ENCODE data around the gene KLF4. TPM values are rescaled to one million over a fixed set of nuclear protein-coding genes. Genes with fewer than 3 reads are reported as not detected.

The KLF4 gene
- total RNA-seq, 1 donor from 2014 or later = 444 TPM

GRCh38 chr9:107466826-107467225, 22.7 kb downstream of the KLF4 start:
- no peak overlapping the region for H3K4me3 ChIP-seq
- no peak for DNase-seq (ENCODE audit: low spot score in 2 of 2)
- no peaks in the 10 kb centered on the region for H3K9me3 ChIP-seq
- H3K27me3 ChIP-seq = peaks cover 4% of the 10 kb centered on the region
- H3K4me1 ChIP-seq = no peaks in the 10 kb centered on the region
- intact Hi-C loops (cut with DNase I) = loop anchor here (10.0 kb wide), 2 partner anchors 808 to 948 kb away; no protein-coding TSS in a partner anchor
- H3K27ac ChIP-seq = no peak overlapping the region
- no peak for TF ChIP-seq CTCF (IDR thresholded peaks at IDR 0.05)
- no peaks in the 10 kb centered on the region for H3K36me3 ChIP-seq

GRCh38 chr9:107465467-107466451, 23.8 kb downstream of the KLF4 start:
- no peaks in the 10 kb centered on the region for H3K36me3 ChIP-seq
- peak in 1 of 2 donors; percentile 84 for DNase-seq (ENCODE audit: low spot score in 2 of 2)
- H3K9me3 ChIP-seq = no peaks in the 10 kb centered on the region
- intact Hi-C loops (cut with DNase I) = loop anchor here (1.0 to 10.0 kb wide), 4 partner anchors 809 to 1296 kb away; no protein-coding TSS in a partner anchor
- peak; percentile 92 to 95 (median 92) for TF ChIP-seq CTCF (IDR thresholded peaks at IDR 0.05)
- H3K4me3 ChIP-seq = peak overlapping the region; percentile 64 to 68
- H3K27ac ChIP-seq = no peak overlapping the region
- H3K27me3 ChIP-seq = peaks cover 6% of the 10 kb centered on the region
- no peaks in the 10 kb centered on the region for H3K4me1 ChIP-seq

- TF ChIP-seq CTCF (IDR thresholded peaks at IDR 0.05) = no peak
- H3K4me3 ChIP-seq = no peak overlapping the region
- H3K4me1 ChIP-seq = no peaks in the 10 kb centered on the region
- H3K9me3 ChIP-seq = no peaks in the 10 kb centered on the region
- no peaks in the 10 kb centered on the region for H3K36me3 ChIP-seq
- no peak for DNase-seq (ENCODE audit: low spot score in 2 of 2)
- H3K27me3 ChIP-seq = peaks cover 6% of the 10 kb centered on the region
- no peak overlapping the region for H3K27ac ChIP-seq
- intact Hi-C loops (cut with DNase I) = loop anchor here (10.0 kb wide), 2 partner anchors 810 to 950 kb away; no protein-coding TSS in a partner anchor
Measured at GRCh38 chr9:107464516-107464915, 25.1 kb downstream of the KLF4 start.

GRCh38 chr9:107462691-107463090, 26.9 kb downstream of the KLF4 start:
- no peak for TF ChIP-seq CTCF (IDR thresholded peaks at IDR 0.05)

GRCh38 chr9:107460153-107461023, 29.2 kb downstream of the KLF4 start:
- TF ChIP-seq CTCF (IDR thresholded peaks at IDR 0.05) = no peak
- no peak overlapping the region for H3K4me3 ChIP-seq
- H3K27me3 ChIP-seq = peaks cover 6% of the 10 kb centered on the region
- no peaks in the 10 kb centered on the region for H3K9me3 ChIP-seq
- intact Hi-C loops (cut with DNase I) = loop anchor here (10.0 kb wide), 2 partner anchors 814 to 954 kb away; no protein-coding TSS in a partner anchor
- DNase-seq (ENCODE audit: low spot score in 2 of 2) = no peak
- H3K27ac ChIP-seq = no peak overlapping the region
- H3K4me1 ChIP-seq = no peaks in the 10 kb centered on the region
- H3K36me3 ChIP-seq = no peaks in the 10 kb centered on the region

More at GRCh38 chr9:107462691-107463090, 26.9 kb downstream of the KLF4 start:
- H3K27ac ChIP-seq = no peak overlapping the region
- peaks cover 6% of the 10 kb centered on the region for H3K27me3 ChIP-seq
- H3K9me3 ChIP-seq = no peaks in the 10 kb centered on the region
- intact Hi-C loops (cut with DNase I) = loop anchor here (10.0 kb wide), 2 partner anchors 812 to 952 kb away; no protein-coding TSS in a partner anchor
- H3K4me3 ChIP-seq = no peak overlapping the region
- no peaks in the 10 kb centered on the region for H3K4me1 ChIP-seq
- DNase-seq (ENCODE audit: low spot score in 2 of 2) = no peak
- no peaks in the 10 kb centered on the region for H3K36me3 ChIP-seq

All from ascending aorta (tissue), 2 donors.